Thymus (tissue), 11 donors: ENCODE data around the gene ARRB1. TPM values are rescaled to one million over a fixed set of nuclear protein-coding genes. Genes with fewer than 3 reads are reported as not detected.
"Not testable (repeated sequence)": the region's sequence is repeated elsewhere in the genome, so short reads cannot be mapped to it uniquely, and the experiment has no call there.

Experiments
- DNase-seq, 9 donors: peaks; one replicate each; pipeline ENCODE4 v3.0.0-alpha.2; 2013; ENCODE audit warnings: low spot score in 9 of 9, low read depth in 6 of 9, missing footprints in 1 of 9
- H3K27ac ChIP-seq, 2 donors: one replicate each; pipeline ENCODE4 v1.5.1; 2013; ENCODE audit warnings: control low read depth in 1 of 2, low read depth in 1 of 2, low read length in 1 of 2, mild to moderate bottlenecking in 1 of 2, moderate library complexity in 1 of 2
- H3K27me3 ChIP-seq, 2 donors: one replicate each; pipeline ENCODE4 v1.5.1; 2013; ENCODE audit warnings: low read length in 1 of 2; ENCODE audit not compliant: control insufficient read depth in 2 of 2, insufficient read depth in 1 of 2
- H3K36me3 ChIP-seq, 2 donors: one replicate each; pipeline ENCODE4 v1.5.1; 2013; ENCODE audit warnings: low read length in 1 of 2, mild to moderate bottlenecking in 1 of 2, moderate library complexity in 1 of 2; ENCODE audit not compliant: control insufficient read depth in 2 of 2, insufficient read depth in 2 of 2
- H3K4me1 ChIP-seq, 2 donors: one replicate each; pipeline ENCODE4 v1.5.1; 2013; ENCODE audit warnings: low read length in 2 of 2; ENCODE audit not compliant: control insufficient read depth in 2 of 2, insufficient read depth in 2 of 2
- H3K4me3 ChIP-seq, 2 donors: one replicate each; pipeline ENCODE4 v1.5.1; 2013; ENCODE audit warnings: low read length in 2 of 2, control low read depth in 1 of 2, mild to moderate bottlenecking in 1 of 2
- H3K9me3 ChIP-seq, 2 donors: one replicate each; pipeline ENCODE4 v1.5.1; 2013; ENCODE audit warnings: low read length in 1 of 2, mild to moderate bottlenecking in 1 of 2; ENCODE audit not compliant: control insufficient read depth in 2 of 2, insufficient read depth in 1 of 2
- WGBS: extraction: QIAGEN DNeasy Blood & Tissue Kit; methylation state at CpG from one replicate; pipeline ENCODE4 v1.1.7; 2013; 5-methylcytosine and 5-hydroxymethylcytosine counted together
- polyA plus RNA-seq: library from polyadenylated mRNA; stranded (reverse); fragments of 200-250 nt; gene quantifications from one replicate; pipeline ENCODE4 v1.2.3, GENCODE V29; 2013
- total RNA-seq: library from RNA; stranded (reverse); fragments of 120-200 nt; gene quantifications from one replicate; pipeline ENCODE4 v1.2.4, GENCODE V29; 2013
- donor health status: healthy.

Gene ARRB1
- total and polyA plus RNA-seq, 2 donors, result 4.1 to 11.1 TPM

DNA sequence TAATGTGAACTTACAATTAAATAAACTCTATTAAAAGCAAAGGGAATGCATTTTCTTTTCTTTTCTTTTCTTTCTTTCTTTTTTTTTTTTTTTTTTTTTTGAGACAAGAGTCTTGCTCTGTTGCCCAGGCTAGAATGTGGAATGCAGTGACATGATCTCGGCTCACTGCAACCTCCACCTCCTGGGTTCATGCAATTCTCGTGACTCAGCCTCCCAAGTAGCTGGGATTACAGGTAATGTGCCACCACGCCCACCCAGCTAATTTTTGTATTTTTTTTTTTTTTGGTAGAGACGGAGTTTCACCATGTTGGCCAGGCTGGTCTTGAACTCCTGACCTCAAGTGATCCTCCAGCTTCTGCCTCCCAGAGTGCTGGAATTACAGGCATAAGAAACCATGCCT is 46.5 kb downstream of the ARRB1 start:
- not testable (repeated sequence) for H3K27ac ChIP-seq, H3K4me3 ChIP-seq, H3K36me3 ChIP-seq, H3K4me1 ChIP-seq, H3K9me3 ChIP-seq, H3K27me3 ChIP-seq, DNase-seq
- whole genome bisulfite sequencing, result over 99% methylated on average over 4 of the region's 4 CpGs

DNA sequence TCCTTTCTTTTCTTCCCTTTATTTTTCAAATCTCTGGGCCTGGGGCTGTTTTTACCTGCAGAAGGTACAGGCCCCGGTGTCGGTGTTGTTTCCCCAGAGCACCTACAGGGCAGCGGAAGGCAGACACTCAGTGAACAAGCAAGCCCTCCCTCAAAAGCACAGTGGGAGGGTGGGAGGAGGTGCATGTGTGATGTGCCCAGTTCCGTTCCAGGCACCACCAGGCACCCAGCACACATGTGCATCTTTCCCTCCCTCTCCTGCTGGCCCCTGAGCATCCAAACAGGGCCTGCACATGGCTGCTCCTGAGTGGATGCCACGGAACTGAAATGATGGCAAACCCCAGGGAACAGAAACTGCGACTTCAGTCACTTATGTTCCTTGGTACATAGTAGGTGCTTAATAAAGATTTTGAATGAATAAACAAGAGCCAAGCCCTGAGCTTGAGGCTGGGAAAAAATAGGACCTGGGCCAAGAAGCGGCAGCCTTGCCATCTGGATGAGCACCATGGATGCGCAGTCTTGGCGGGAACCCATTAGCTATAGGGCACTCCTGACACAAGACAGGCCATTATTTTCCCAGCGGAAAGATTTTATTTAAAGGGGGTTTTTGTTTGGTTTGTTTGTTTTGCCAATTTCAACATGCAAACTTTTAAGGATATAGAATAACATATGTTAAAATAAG is 47.8 kb downstream of the ARRB1 start:
- no peaks in the 10 kb centered on the region for H3K4me1 ChIP-seq

DNA sequence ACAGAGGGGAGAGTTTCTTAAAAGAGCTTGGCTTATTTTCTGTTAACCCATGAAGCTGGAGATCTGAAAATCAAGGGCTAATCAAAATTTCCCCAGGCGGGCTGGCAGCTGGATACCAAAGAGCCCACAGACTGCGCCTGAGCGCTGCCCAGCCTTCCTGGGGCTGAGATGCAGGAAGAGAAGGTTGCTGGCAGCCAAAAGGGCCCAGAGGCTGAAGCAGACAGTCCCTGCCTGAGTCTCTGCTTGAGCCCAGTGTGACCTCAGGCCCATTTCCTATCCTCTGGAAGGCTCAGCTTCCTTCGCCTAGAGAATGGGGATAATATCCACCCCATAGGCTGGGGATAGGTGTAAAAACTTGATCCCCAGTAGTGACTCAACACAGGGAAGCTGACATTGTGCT is 49.1 kb downstream of the ARRB1 start:
- no peaks in the 10 kb centered on the region for H3K27me3 ChIP-seq
- H3K4me3 ChIP-seq, result no peak overlapping the region
- WGBS, result 80% methylated on average over 4 of the region's 4 CpGs
- H3K9me3 ChIP-seq, result no peaks in the 10 kb centered on the region
- no peaks in the 10 kb centered on the region for H3K4me1 ChIP-seq
- DNase-seq, result no peak
- H3K36me3 ChIP-seq, result no peaks in the 10 kb centered on the region
- no peak overlapping the region for H3K27ac ChIP-seq

More for the DNA sequence above, 47.8 kb downstream of the ARRB1 start:
- no peak overlapping the region for H3K27ac ChIP-seq
- H3K36me3 ChIP-seq, result no peaks in the 10 kb centered on the region
- no peak overlapping the region for H3K4me3 ChIP-seq
- DNase-seq, result no peak
- H3K9me3 ChIP-seq, result no peaks in the 10 kb centered on the region
- WGBS, result 93% methylated on average over 10 of the region's 10 CpGs
- H3K27me3 ChIP-seq, result no peaks in the 10 kb centered on the region

DNA sequence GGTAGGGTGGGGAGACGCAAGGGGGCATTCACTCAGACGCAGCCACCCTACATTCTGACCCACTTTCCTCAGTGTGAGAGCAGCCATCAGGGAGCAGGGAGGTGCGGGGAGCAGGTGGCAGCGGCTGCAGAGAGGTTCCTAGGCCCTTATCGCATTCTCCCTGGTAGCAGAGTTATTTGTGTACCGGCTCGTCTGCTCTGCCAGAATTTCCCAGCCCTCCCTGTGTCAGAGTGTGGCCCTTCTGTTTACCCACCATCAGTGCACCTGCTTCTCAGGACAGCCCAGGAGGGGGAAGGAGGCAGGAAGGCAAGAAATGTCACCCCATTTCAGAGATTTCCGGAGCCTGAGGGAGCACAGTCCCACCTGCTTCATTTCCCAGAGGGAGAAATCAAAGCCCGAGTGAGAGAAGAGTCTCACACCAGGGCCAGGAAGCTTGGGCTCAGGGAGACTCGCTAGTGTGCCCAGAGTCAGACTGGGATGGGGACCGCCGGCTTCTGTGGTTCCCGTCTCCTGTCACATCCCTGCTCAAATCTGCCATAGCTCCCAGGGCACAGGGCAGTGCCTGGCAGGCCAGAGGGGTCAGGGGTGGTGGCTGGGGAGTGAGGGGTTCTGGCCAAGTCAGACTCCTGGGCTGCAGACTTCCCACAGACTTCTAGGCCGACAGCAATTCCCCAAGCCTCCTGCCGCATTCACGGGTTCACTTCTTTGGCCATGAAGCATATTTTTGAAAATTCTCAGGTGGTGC is 49.7 kb downstream of the ARRB1 start:
- Histone ChIP-seq H3K27ac (no peak overlapping the region), H3K4me1 (no peaks in the 10 kb centered on the region)

DNA sequence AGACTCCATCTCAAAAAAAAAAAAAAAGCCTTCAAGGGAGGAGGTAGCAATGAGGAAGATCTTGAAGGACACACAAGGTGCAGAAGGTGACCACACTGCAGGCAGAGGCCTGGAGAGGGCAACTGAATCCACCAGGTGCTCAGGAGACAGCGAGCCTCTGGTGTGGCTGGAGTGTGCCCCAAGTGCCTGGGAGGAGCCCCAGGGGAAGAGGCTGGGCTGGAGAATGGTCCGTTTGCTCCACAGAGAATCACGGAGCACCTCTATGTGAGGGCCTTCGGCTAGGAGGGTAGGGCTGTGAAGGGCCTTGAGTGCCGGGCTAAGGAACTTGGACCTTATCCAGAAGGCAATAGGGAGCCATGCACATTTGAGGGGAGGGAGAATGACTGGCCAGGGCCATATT is 50.3 kb downstream of the ARRB1 start:
- H3K4me3 ChIP-seq, result no peak overlapping the region
- no peaks in the 10 kb centered on the region for H3K4me1 ChIP-seq
- H3K27me3 ChIP-seq, result no peaks in the 10 kb centered on the region
- 93% methylated on average over 5 of the region's 5 CpGs for WGBS
- no peaks in the 10 kb centered on the region for H3K9me3 ChIP-seq
- DNase-seq, result no peak
- H3K27ac ChIP-seq, result no peak overlapping the region
- H3K36me3 ChIP-seq, result no peaks in the 10 kb centered on the region

More for the DNA sequence above, 49.7 kb downstream of the ARRB1 start:
- Histone ChIP-seq H3K4me3 (no peak overlapping the region), H3K27me3 (no peaks in the 10 kb centered on the region), H3K9me3 (no peaks in the 10 kb centered on the region), H3K36me3 (no peaks in the 10 kb centered on the region)
- no peak for DNase-seq
- WGBS, result 71% methylated on average over 16 of the region's 16 CpGs

DNA sequence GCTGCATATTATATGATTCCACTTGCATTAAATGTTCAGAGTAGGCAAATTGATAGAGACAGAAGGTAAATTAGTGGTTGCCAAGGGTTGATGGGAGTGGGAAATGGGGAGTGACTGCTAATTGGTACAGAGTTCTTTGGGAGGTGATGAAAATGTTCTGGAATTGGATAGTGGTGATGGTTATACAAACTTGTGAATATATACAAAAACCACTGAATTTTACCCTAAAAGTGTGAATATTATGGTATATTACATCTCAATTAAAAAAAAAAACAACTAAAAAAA is 52.5 kb downstream of the ARRB1 start:
- Histone ChIP-seq H3K9me3 (no peaks in the 10 kb centered on the region), H3K4me1 (no peaks in the 10 kb centered on the region), H3K4me3 (no peak overlapping the region), H3K36me3 (no peaks in the 10 kb centered on the region), H3K27ac (no peak overlapping the region), H3K27me3 (no peaks in the 10 kb centered on the region)
- no peak for DNase-seq

DNA sequence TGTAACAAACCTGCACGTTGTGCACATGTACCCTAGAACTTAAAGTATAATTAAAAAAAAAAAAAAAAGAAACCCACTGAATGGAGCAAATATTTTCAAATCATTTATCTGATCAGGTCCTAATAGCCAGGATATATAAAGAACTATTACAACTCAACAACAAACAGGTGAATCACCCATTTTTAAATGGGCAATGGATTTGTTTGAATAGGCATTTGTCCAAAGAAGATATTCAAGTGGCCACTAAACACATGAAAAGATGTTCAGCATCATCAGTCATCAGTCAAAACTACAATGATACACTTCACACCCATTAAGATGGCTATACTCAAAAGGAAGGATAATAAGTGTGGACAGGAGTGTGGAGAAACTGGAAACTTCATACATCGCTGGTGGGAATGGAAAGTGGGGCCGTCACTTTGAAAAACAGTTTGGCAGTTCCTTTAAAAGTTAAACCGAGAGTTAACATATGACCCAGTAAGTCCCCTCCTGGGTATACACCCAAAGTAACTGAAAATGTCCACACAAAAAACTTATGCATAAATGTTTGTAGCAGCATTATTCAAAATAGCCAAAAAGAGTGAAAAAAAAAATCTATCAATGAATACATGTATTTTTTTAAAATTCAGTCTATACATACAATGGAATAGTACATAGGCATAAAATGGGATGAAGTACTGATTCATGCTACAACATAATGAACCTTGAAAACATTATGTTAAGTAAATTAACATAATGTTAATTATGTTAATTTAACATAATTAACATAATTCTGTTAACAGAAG is 53.1 kb downstream of the ARRB1 start:
- H3K4me1 ChIP-seq, result no peaks in the 10 kb centered on the region
- WGBS, result 96% methylated on average over 4 of the region's 4 CpGs
- no peak overlapping the region for H3K27ac ChIP-seq
- H3K4me3 ChIP-seq, result no peak overlapping the region
- H3K27me3 ChIP-seq, result no peaks in the 10 kb centered on the region
- no peak for DNase-seq
- no peaks in the 10 kb centered on the region for H3K9me3 ChIP-seq
- H3K36me3 ChIP-seq, result no peaks in the 10 kb centered on the region

DNA sequence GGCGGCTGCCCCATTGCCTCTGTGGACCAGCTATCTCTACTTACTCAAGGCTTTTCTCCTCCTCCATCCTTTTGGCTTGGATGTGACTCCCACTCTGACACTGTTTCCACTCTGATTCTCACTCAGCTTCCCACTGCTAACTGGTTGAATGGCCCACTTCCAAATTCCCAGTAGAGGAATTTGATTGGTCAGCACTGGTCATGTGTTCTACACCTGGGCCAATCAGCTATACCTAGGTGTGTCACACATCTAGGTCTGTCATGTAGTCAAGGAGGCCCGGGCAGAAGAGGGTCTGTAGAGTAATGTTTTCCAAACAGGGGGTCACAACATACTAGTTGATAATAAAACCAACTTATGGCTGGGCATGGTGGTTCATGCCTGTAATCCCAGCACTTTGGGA is 57.6 kb downstream of the ARRB1 start:
- no peaks in the 10 kb centered on the region for H3K36me3 ChIP-seq
- H3K27ac ChIP-seq, result no peak overlapping the region
- H3K4me1 ChIP-seq, result no peaks in the 10 kb centered on the region
- H3K4me3 ChIP-seq, result no peak overlapping the region
- H3K9me3 ChIP-seq, result no peaks in the 10 kb centered on the region
- WGBS, result 96% methylated on average over 2 of the region's 2 CpGs
- DNase-seq, result no peak
- H3K27me3 ChIP-seq, result no peaks in the 10 kb centered on the region

DNA sequence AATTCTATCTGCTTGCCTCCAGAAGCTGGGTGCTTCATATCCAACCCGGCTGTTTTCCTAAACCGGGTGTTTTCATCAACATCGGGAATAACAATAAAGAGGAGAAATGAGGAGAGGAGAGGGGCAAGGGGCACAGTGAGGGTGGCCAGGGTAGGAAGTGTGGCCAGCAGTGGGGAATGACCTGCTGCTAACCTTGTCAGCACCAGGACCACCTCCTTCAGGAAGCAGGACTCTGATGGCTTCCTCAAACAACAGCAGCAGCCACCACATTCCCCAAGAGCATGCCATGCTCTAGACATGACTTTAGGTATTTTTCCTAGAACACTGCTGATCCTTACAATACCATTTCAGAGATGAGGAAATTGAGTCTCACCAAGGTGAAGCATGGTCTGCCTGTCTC is 58.5 kb downstream of the ARRB1 start:
- no peak overlapping the region for H3K27ac ChIP-seq
- H3K4me3 ChIP-seq, result no peak overlapping the region
- 95% methylated on average over 3 of the region's 3 CpGs for WGBS
- no peaks in the 10 kb centered on the region for H3K4me1 ChIP-seq
- H3K27me3 ChIP-seq, result no peaks in the 10 kb centered on the region
- H3K36me3 ChIP-seq, result no peaks in the 10 kb centered on the region
- no peaks in the 10 kb centered on the region for H3K9me3 ChIP-seq
- no peak for DNase-seq
